ENCODE results near the gene BORA.

- TF ChIP-seq CTCF (IDR thresholded peaks at IDR 0.05; ENCODE audit: insufficient read depth, low read length) = no peak
- TF ChIP-seq GABPA (IDR thresholded peaks at IDR 0.05; ENCODE audit: low read depth) = no peak
Observed at GRCh38 chr13:72751220-72751619, 23.5 kb downstream of the BORA start.
